Mesendoderm (in vitro differentiated cells): ENCODE measurements around the gene SHC3.

Experiments used
- DNase-seq: peaks from one replicate; pipeline ENCODE4 v3.0.0; 2013
- H2AK5ac ChIP-seq: 2 replicates; pipeline ENCODE4 v1.6.1; 2013; ENCODE audit warnings: low read length, inconsistent platforms
- H2BK120ac ChIP-seq: 2 replicates; pipeline ENCODE4 v1.6.1; 2013; ENCODE audit warnings: low read depth, mild to moderate bottlenecking, low read length, moderate library complexity, mixed read lengths
- H2BK15ac ChIP-seq: replicated peaks from 2 replicates; pipeline ENCODE4 v1.6.1; 2013; ENCODE audit warnings: low read depth, mild to moderate bottlenecking, moderate library complexity
- H2BK5ac ChIP-seq: 2 replicates; pipeline ENCODE4 v1.6.1; 2013; ENCODE audit warnings: low read length, inconsistent platforms
- H3K18ac ChIP-seq: 2 replicates; pipeline ENCODE4 v1.6.1; 2013; ENCODE audit warnings: mild to moderate bottlenecking, low read length, mixed read lengths
- H3K23ac ChIP-seq: one replicate; pipeline ENCODE4 v1.6.1; 2013; ENCODE audit warnings: low read length
- H3K27ac ChIP-seq: 2 replicates; pipeline ENCODE4 v1.5.1; 2013; ENCODE audit warnings: low read depth, mild to moderate bottlenecking, inconsistent platforms, low read length, moderate library complexity
- H3K27me3 ChIP-seq: 2 replicates; pipeline ENCODE4 v1.6.1; 2013; ENCODE audit warnings: low read length, control low read depth, mild to moderate bottlenecking, inconsistent platforms; ENCODE audit not compliant: insufficient read depth, poor library complexity
- H3K36me3 ChIP-seq: 2 replicates; pipeline ENCODE4 v1.6.1; 2013; ENCODE audit warnings: low read length, inconsistent platforms; ENCODE audit not compliant: control insufficient read depth, insufficient read depth
- H3K4ac ChIP-seq: one replicate; pipeline ENCODE4 v1.6.1; 2013; ENCODE audit warnings: low read depth, mild to moderate bottlenecking, low read length, moderate library complexity
- H3K4me1 ChIP-seq: 2 replicates; pipeline ENCODE4 v1.6.1; 2013; ENCODE audit warnings: low read depth, low read length, inconsistent platforms; ENCODE audit not compliant: control insufficient read depth
- H3K4me2 ChIP-seq: 2 replicates; pipeline ENCODE4 v1.6.1; 2013; ENCODE audit warnings: low read length
- H3K4me3 ChIP-seq: 2 replicates; pipeline ENCODE4 v1.5.1; 2013; ENCODE audit warnings: mild to moderate bottlenecking, low read length
- H3K56ac ChIP-seq: one replicate; pipeline ENCODE4 v1.6.1; 2013; ENCODE audit warnings: low read length
- H3K79me1 ChIP-seq: 2 replicates; pipeline ENCODE4 v1.6.1; 2013; ENCODE audit warnings: low read length, inconsistent platforms
- H3K79me2 ChIP-seq: 2 replicates; pipeline ENCODE4 v1.6.1; 2013; ENCODE audit warnings: mild to moderate bottlenecking, low read length; ENCODE audit not compliant: control insufficient read depth, insufficient read depth
- H3K9ac ChIP-seq: 2 replicates; pipeline ENCODE4 v1.6.1; 2013; ENCODE audit warnings: low read length, inconsistent platforms
- H4K5ac ChIP-seq: one replicate; pipeline ENCODE4 v1.6.1; 2013; ENCODE audit warnings: low read length
- H4K8ac ChIP-seq: one replicate; pipeline ENCODE4 v1.6.1; 2013; ENCODE audit warnings: low read depth, mild to moderate bottlenecking, control low read depth, low read length, moderate library complexity
- WGBS: extraction: QIAGEN DNeasy Blood & Tissue Kit; methylation state at CpG from one replicate; pipeline ENCODE4 v1.1.7; 2013; ENCODE audit warnings: low lambda C conversion rate, missing lambda C conversion rate; ENCODE audit not compliant: insufficient coverage; ENCODE audit errors: extremely low coverage; 5-methylcytosine and 5-hydroxymethylcytosine counted together

Gene SHC3

DNA sequence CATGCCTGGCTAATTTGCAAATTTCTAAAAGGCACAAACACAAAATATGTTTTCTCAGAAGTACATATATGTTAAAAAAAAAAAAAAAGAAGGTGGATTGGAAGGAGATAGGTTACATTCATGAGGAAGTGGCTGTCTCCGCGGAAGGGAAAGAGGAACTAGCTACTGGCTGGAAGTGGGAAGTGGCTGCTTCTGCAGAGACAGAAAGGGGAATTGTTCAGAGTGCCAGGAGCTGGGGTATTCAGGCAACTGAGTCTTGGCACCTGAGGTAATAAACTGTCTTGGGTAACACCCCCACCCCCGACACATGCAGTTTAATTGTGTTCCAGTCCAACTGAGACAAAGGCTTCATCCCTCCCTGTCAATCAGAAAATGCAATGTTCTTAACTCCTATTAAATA, 141.7 kb downstream of the SHC3 start:
- H3K79me2 ChIP-seq = no peaks in the 10 kb centered on the region
- no peak overlapping the region for H3K9ac ChIP-seq
- WGBS = no CpG with 5 or more reads among the region's 3 CpGs
- H3K27ac ChIP-seq = no peak overlapping the region
- H2BK15ac ChIP-seq = no peak overlapping the region
- no peak overlapping the region for H3K4ac ChIP-seq
- no peaks in the 10 kb centered on the region for H3K4me1 ChIP-seq
- DNase-seq = no peak
- H3K4me2 ChIP-seq = no peak overlapping the region
- H2AK5ac ChIP-seq = no peak overlapping the region
- H3K23ac ChIP-seq = no peak overlapping the region
- H4K5ac ChIP-seq = no peak overlapping the region
- H3K56ac ChIP-seq = no peak overlapping the region
- no peak overlapping the region for H2BK5ac ChIP-seq
- no peak overlapping the region for H4K8ac ChIP-seq
- no peak overlapping the region for H3K18ac ChIP-seq
- no peaks in the 10 kb centered on the region for H3K36me3 ChIP-seq
- no peak overlapping the region for H3K4me3 ChIP-seq
- no peak overlapping the region for H2BK120ac ChIP-seq
- H3K79me1 ChIP-seq = no peaks in the 10 kb centered on the region
- no peaks in the 10 kb centered on the region for H3K27me3 ChIP-seq

DNA sequence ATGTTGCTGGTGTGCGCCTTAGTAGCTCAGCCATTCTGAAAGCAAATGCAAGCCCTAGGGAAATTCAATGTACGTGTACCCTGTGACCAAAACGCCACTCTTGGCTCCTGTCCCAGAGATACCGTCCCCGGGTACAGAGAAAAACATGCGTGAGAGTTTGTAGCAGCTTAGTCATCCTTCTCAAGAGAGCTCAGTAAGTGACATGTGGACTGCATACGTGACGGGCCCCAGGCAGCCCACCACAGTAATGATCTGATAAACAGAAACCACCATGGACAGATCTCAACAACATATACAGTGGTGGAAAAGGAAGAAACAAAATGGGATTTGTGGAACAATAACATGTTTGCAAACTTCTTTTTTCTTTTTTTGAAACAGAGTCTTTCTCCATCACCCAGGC, 142.2 kb downstream of the SHC3 start:
- H3K4me2 ChIP-seq = no peak overlapping the region
- no peak overlapping the region for H3K27ac ChIP-seq
- no peak overlapping the region for H3K18ac ChIP-seq
- DNase-seq = no peak
- no peaks in the 10 kb centered on the region for H3K36me3 ChIP-seq
- H2BK5ac ChIP-seq = no peak overlapping the region
- no peak overlapping the region for H3K23ac ChIP-seq
- H3K4me1 ChIP-seq = no peaks in the 10 kb centered on the region
- no peak overlapping the region for H3K56ac ChIP-seq
- no peak overlapping the region for H2BK15ac ChIP-seq
- H3K4me3 ChIP-seq = no peak overlapping the region
- H3K79me1 ChIP-seq = no peaks in the 10 kb centered on the region
- no peak overlapping the region for H2AK5ac ChIP-seq
- WGBS = no CpG with 5 or more reads among the region's 8 CpGs
- H3K79me2 ChIP-seq = no peaks in the 10 kb centered on the region
- no peak overlapping the region for H3K9ac ChIP-seq
- H4K5ac ChIP-seq = no peak overlapping the region
- H3K27me3 ChIP-seq = no peaks in the 10 kb centered on the region
- H2BK120ac ChIP-seq = no peak overlapping the region
- no peak overlapping the region for H3K4ac ChIP-seq
- H4K8ac ChIP-seq = no peak overlapping the region

DNA sequence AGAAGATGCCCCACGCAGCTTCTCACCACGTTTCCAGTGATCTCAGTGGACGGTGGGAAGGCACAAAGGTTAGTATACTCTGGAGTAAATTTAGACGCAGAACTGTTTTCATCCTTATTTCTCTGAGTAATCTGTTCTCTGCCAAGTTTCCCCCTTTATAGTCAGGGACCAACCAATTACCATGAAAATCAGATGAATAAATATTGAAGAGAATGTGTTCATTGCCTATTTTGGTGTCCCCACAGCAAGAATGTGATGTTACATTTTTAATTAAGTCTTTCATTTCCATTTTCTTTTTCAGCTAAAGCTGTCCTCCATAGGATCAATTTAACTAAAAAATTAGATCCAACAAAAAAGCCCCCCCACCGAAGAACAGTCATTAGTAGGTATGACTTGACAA, 146.0 kb downstream of the SHC3 start:
- no peaks in the 10 kb centered on the region for H3K79me1 ChIP-seq
- H3K79me2 ChIP-seq = no peaks in the 10 kb centered on the region
- H2BK15ac ChIP-seq = no peak overlapping the region
- H3K4ac ChIP-seq = no peak overlapping the region
- no peak overlapping the region for H3K18ac ChIP-seq
- H2BK5ac ChIP-seq = no peak overlapping the region
- no peak overlapping the region for H3K56ac ChIP-seq
- no CpG with 5 or more reads among the region's 5 CpGs for WGBS
- no peak overlapping the region for H3K4me2 ChIP-seq
- H3K9ac ChIP-seq = no peak overlapping the region
- no peaks in the 10 kb centered on the region for H3K27me3 ChIP-seq
- H4K8ac ChIP-seq = no peak overlapping the region
- H3K4me3 ChIP-seq = no peak overlapping the region
- no peak overlapping the region for H2BK120ac ChIP-seq
- no peak overlapping the region for H3K23ac ChIP-seq
- no peaks in the 10 kb centered on the region for H3K4me1 ChIP-seq
- no peak overlapping the region for H3K27ac ChIP-seq
- no peak overlapping the region for H4K5ac ChIP-seq
- DNase-seq = no peak
- H3K36me3 ChIP-seq = no peaks in the 10 kb centered on the region
- no peak overlapping the region for H2AK5ac ChIP-seq

DNA sequence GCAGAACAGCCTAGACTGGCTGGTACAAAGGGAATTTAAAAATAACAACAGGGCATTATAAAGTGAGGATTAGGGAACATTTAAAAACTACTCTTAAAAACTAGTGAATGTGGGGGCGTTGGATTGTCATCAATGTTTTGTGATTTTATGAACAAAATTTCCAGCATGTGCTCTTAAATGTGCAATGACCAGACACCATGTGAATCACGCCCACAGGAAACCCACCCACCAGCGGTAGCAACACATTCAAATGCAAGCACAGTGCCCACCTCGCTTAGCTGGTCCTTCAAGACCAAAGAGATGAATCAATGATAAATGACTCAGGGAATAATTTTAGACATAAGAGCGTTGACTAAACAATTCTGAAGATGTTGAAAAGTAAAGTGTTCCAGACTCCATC, 146.4 kb downstream of the SHC3 start:
- Histone ChIP-seq H3K18ac (no peak overlapping the region), H3K23ac (no peak overlapping the region), H3K27me3 (no peaks in the 10 kb centered on the region), H3K79me2 (no peaks in the 10 kb centered on the region), H4K5ac (no peak overlapping the region), H3K4me3 (no peak overlapping the region), H4K8ac (no peak overlapping the region), H3K79me1 (no peaks in the 10 kb centered on the region), H3K56ac (no peak overlapping the region), H3K36me3 (no peaks in the 10 kb centered on the region), H2BK5ac (no peak overlapping the region), H3K9ac (no peak overlapping the region), H3K4me1 (no peaks in the 10 kb centered on the region), H3K27ac (no peak overlapping the region), H3K4me2 (no peak overlapping the region), H2BK15ac (no peak overlapping the region), H2AK5ac (no peak overlapping the region), H3K4ac (no peak overlapping the region), H2BK120ac (no peak overlapping the region)
- no CpG with 5 or more reads among the region's 5 CpGs for WGBS
- no peak for DNase-seq

DNA sequence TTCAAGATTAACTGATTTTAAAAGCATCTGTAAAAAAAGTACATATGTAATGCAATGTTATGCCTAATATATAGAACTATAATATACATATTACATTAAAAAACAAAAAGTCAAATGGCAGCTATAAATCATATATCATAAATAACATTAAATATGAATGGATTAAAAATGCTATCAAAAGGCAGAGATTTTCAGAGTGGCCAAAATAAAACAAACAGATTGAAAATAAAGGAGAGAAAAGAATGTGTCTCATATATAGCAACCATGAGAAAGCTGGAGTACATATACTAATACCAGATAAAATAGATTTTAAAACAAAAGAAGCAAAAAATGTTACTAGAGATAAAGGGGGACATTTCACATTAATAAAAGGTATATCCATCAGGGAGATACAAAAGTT, 148.8 kb downstream of the SHC3 start:
- no peak overlapping the region for H3K4ac ChIP-seq
- no peak overlapping the region for H3K4me2 ChIP-seq
- no peak overlapping the region for H3K27ac ChIP-seq
- no peak overlapping the region for H3K23ac ChIP-seq
- H3K4me3 ChIP-seq = no peak overlapping the region
- H3K36me3 ChIP-seq = no peaks in the 10 kb centered on the region
- no peaks in the 10 kb centered on the region for H3K79me2 ChIP-seq
- no peaks in the 10 kb centered on the region for H3K27me3 ChIP-seq
- no peak overlapping the region for H2BK120ac ChIP-seq
- H2AK5ac ChIP-seq = no peak overlapping the region
- DNase-seq = no peak
- no peaks in the 10 kb centered on the region for H3K4me1 ChIP-seq
- no peaks in the 10 kb centered on the region for H3K79me1 ChIP-seq
- no peak overlapping the region for H2BK5ac ChIP-seq
- H3K56ac ChIP-seq = no peak overlapping the region
- no peak overlapping the region for H3K18ac ChIP-seq
- H4K8ac ChIP-seq = no peak overlapping the region
- H3K9ac ChIP-seq = no peak overlapping the region
- no peak overlapping the region for H2BK15ac ChIP-seq
- H4K5ac ChIP-seq = no peak overlapping the region

DNA sequence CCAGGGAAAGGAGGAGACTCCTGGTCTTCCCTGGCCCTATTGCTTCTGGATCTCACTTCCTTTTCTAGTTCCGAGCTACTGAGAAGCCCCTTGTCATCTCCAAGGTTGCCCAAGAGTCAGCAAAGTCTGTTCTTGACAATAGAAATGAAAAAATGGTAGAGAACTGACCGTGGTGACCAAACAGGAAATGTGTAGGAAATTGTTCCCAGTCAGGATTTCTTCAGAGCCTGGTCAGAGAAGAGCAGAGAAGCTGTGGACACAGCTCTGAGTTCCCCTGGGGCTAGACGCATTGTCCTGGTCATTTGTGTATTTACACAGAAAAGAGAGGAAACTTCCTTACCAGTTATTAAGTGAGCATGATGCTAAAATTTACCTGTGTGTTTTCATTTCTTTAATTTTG, 151.7 kb downstream of the SHC3 start:
- no peaks in the 10 kb centered on the region for H3K79me2 ChIP-seq

More for the DNA sequence above, 151.7 kb downstream of the SHC3 start:
- Histone ChIP-seq H3K27me3 (no peaks in the 10 kb centered on the region), H3K27ac (no peak overlapping the region), H2BK15ac (no peak overlapping the region), H3K4me2 (no peak overlapping the region), H4K8ac (no peak overlapping the region), H3K18ac (no peak overlapping the region), H3K56ac (no peak overlapping the region), H3K23ac (no peak overlapping the region), H2BK120ac (no peak overlapping the region), H3K79me1 (no peaks in the 10 kb centered on the region), H3K4me1 (no peaks in the 10 kb centered on the region), H3K36me3 (no peaks in the 10 kb centered on the region), H2AK5ac (no peak overlapping the region), H3K4me3 (no peak overlapping the region), H3K9ac (no peak overlapping the region), H2BK5ac (no peak overlapping the region), H3K4ac (no peak overlapping the region), H4K5ac (no peak overlapping the region)
- DNase-seq = no peak
- WGBS = no CpG with 5 or more reads among the region's 3 CpGs
